AG04450 (cell line): ENCODE results near the gene CAPN11. TPM values are rescaled to one million over a fixed set of nuclear protein-coding genes. Genes with fewer than 3 reads are reported as not detected.

Experiments used
- CTCF ChIA-PET: fragments of 300-600, 350-600 bp; formaldehyde crosslinking; extraction: SDS; loops from one replicate; lab custom pipeline; 2022; ENCODE audit warnings: antibody characterized with exemption, inconsistent platforms; lab: Charles Lee
- POLR2A ChIA-PET: fragments of 350-600 bp; formaldehyde crosslinking; extraction: SDS; loops from one replicate; lab custom pipeline; 2021; ENCODE audit warnings: antibody characterized with exemption, inconsistent platforms; lab: Yijun Ruan, JAX
- DNase-seq: peaks from one replicate; pipeline ENCODE4 v3.0.0-alpha.2; 2011; ENCODE audit warnings: low read depth, low spot score
- H3K27ac ChIP-seq: one replicate; pipeline ENCODE4 v1.5.1; 2012; ENCODE audit warnings: low read depth, low read length, control low read depth
- H3K27me3 ChIP-seq: one replicate; pipeline ENCODE4 v1.6.0; 2012; ENCODE audit warnings: low read length; ENCODE audit not compliant: control insufficient read depth, insufficient read depth
- H3K4me3 ChIP-seq: 2 replicates; pipeline ENCODE4 v1.5.1; 2011; ENCODE audit warnings: mild to moderate bottlenecking, low read depth, low read length, control low read depth
- H3K9me3 ChIP-seq: 2 replicates; pipeline ENCODE4 v1.5.1; 2012; ENCODE audit warnings: low read length; ENCODE audit not compliant: control insufficient read depth, insufficient read depth
- polyA plus RNA-seq: library from polyadenylated mRNA; depleted of rRNA; stranded (reverse); fragments of >200 nt; gene quantifications from 2 replicates; pipeline ENCODE4 v1.2.3, GENCODE V29; 2011
- TF ChIP-seq, protein P1 (sequence below): IDR thresholded peaks from 2 replicates; pipeline ENCODE4 v1.5.1; 2011; ENCODE audit warnings: low read depth, low read length, control low read depth, inconsistent platforms

CAPN11 gene
- polyA plus RNA-seq, 1 experiment, result 0.04 TPM

DNA sequence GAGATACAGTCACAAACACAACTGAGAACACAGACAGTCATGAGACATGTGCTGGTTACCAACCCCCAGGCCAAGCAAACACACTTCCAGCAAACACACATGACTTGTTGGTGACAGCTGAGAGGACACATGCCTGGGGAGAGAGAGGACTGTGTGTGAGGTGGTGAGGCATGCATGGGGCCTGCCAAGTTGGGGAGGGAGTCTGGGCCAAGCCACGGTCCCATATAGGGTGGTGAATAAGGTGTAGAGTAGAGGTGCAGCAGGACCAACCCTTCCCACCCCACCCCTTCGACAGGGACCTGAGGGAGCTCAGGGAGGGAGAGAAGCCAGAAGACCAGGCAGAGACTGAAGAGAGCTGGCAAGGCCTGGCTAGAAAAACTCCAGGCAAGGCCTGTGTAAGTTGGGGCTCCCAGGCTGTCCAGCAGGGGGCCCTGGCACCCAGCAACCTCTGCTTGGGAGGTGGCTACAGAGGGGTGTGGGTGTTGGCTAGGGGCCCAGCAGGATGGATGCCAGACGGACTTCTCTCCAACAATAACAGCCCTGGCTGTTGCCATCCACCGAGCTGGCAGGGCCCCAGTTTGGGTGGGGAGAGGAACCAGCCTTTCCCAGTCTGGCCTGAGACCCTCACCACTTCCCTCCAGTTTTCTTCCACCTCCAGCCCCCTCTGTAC, 62.8 kb downstream of the CAPN11 start:
- ChIA-PET POLR2A (interaction anchor here (0.6 to 3.8 kb wide), 4 partner anchors 12 to 43 kb away, joined by 3 to 23 read pairs (median 4); partner anchors contain the start of gene HSP90AB1), CTCF (interaction anchor here (0.6 to 8.8 kb wide), 12 partner anchors 8 to 857 kb away, joined by 3 to 83 read pairs (median 5); partner anchors contain the start of genes POLH and XPO5)
- Histone ChIP-seq H3K27ac (no peak overlapping the region), H3K9me3 (no peaks in the 10 kb centered on the region), H3K4me3 (no peak overlapping the region), H3K27me3 (no peaks in the 10 kb centered on the region)
- DNase-seq, result no peak
- TF ChIP-seq, protein P1, sequence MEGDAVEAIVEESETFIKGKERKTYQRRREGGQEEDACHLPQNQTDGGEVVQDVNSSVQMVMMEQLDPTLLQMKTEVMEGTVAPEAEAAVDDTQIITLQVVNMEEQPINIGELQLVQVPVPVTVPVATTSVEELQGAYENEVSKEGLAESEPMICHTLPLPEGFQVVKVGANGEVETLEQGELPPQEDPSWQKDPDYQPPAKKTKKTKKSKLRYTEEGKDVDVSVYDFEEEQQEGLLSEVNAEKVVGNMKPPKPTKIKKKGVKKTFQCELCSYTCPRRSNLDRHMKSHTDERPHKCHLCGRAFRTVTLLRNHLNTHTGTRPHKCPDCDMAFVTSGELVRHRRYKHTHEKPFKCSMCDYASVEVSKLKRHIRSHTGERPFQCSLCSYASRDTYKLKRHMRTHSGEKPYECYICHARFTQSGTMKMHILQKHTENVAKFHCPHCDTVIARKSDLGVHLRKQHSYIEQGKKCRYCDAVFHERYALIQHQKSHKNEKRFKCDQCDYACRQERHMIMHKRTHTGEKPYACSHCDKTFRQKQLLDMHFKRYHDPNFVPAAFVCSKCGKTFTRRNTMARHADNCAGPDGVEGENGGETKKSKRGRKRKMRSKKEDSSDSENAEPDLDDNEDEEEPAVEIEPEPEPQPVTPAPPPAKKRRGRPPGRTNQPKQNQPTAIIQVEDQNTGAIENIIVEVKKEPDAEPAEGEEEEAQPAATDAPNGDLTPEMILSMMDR, result peak; percentile 71

DNA sequence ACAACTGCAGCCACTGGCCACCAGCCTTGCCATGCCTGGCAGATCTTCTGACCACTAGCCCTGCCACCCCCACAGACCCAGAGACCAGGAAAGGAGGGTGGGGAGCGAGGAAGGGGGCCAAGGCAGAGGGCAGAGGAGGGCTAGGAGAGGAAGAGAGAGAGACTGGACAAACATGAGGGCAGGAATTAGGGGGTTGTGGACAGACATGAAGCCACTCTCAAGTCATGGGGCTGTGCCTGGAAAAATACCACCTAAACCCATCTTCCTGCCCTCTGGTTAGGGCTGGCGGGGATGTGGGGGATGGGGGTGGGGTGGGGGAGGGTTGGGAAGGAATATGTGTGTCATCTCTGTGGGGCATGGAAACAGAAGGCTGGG, 63.3 kb downstream of the CAPN11 start:
- no peaks in the 10 kb centered on the region for H3K27me3 ChIP-seq
- no peak for DNase-seq
- H3K4me3 ChIP-seq, result no peak overlapping the region
- H3K27ac ChIP-seq, result no peak overlapping the region
- POLR2A ChIA-PET, result interaction anchor here (0.6 to 3.8 kb wide), 3 partner anchors 12 to 29 kb away, joined by 3 to 23 read pairs (median 4); partner anchors contain the start of gene HSP90AB1
- CTCF ChIA-PET, result interaction anchor here (0.6 to 8.8 kb wide), 13 partner anchors 9 to 858 kb away, joined by 3 to 83 read pairs (median 5); partner anchors contain the start of genes POLH and XPO5
- TF ChIP-seq, protein P1, result no peak
- H3K9me3 ChIP-seq, result no peaks in the 10 kb centered on the region

DNA sequence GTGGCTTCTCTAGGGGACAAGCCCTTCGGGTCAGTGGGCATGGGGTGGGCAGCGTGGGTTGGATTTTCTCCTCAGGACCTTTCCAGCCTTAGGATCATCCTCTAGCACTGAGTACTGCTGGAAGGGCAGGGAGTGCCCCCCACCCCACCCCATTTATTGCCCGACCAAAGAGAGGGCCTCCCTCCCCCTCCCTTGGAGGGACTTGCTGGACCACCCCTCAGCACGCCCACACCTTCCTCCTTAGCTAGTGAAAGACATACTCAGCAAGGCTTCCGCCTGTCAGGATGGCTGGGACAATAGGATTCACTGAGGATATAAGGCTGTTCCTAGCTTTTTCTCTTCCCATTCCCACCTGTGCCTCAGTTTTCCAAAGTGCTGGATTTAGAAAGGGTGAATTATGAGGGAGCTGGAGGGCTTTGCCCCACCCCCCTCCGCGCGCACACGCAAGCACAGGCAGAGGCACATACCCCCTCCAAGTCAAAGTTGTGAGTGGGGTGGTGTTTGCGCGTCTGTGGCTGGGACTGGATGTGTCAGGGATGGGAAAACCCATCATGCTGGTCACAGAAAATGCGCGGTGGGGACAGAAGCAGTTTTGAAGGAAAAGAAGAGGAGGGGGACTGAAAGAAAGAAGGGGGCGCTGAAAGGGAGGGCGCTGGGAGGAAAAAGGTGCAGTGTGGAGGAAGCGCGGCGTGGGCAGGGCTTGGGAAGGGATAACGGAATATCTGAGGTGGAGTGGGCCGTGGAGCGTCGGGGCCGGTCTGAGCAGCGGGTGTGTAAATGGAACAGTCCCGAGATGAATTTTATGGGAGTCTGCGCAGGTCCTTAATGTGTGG, 64.1 kb downstream of the CAPN11 start:
- CTCF ChIA-PET, result interaction anchor here (0.6 to 8.8 kb wide), 7 partner anchors 10 to 35 kb away, joined by 3 to 83 read pairs (median 5); no protein-coding TSS in a partner anchor
- Histone ChIP-seq H3K27ac (no peak overlapping the region), H3K4me3 (peak overlapping the region; percentile 64), H3K27me3 (no peaks in the 10 kb centered on the region), H3K9me3 (no peaks in the 10 kb centered on the region)
- DNase-seq, result no peak
- TF ChIP-seq, protein P1, result no peak
- POLR2A ChIA-PET, result interaction anchor here (0.6 to 3.8 kb wide), 4 partner anchors 12 to 194 kb away, joined by 3 to 23 read pairs (median 3); partner anchors contain the start of gene HSP90AB1

GRCh38 chr6:44223319-44224028, 64.9 kb downstream of the CAPN11 start, which contains the start of gene SLC29A1:
Gene SLC29A1 (plus strand): TSS chr6:44223595. CDS start chr6:44227314, 3,719 bp downstream.
- POLR2A ChIA-PET, result interaction anchor here (0.6 to 3.8 kb wide), 4 partner anchors 11 to 195 kb away, joined by 3 to 23 read pairs (median 3); partner anchors contain the start of gene HSP90AB1
- H3K9me3 ChIP-seq, result no peaks in the 10 kb centered on the region
- DNase-seq, result no peak

More at GRCh38 chr6:44223319-44224028, 64.9 kb downstream of the CAPN11 start, which contains the start of gene SLC29A1:
- H3K27ac ChIP-seq, result no peak within 1 kb of the TSS
- TF ChIP-seq, protein P1, result peak; percentile 10; the same call in 1 of the 2 replicates
- H3K4me3 ChIP-seq, result peak within 1 kb of the TSS; percentile 64
- no peaks in the 10 kb centered on the region for H3K27me3 ChIP-seq
- CTCF ChIA-PET, result interaction anchor here (0.8 to 8.8 kb wide), 5 partner anchors 12 to 45 kb away, joined by 3 to 83 read pairs (median 5); no protein-coding TSS in a partner anchor
